Measurements from ENCODE around the gene ADAR. TPM values are rescaled to one million over a fixed set of nuclear protein-coding genes. Genes with fewer than 3 reads are reported as not detected.

The ADAR gene, protein sequence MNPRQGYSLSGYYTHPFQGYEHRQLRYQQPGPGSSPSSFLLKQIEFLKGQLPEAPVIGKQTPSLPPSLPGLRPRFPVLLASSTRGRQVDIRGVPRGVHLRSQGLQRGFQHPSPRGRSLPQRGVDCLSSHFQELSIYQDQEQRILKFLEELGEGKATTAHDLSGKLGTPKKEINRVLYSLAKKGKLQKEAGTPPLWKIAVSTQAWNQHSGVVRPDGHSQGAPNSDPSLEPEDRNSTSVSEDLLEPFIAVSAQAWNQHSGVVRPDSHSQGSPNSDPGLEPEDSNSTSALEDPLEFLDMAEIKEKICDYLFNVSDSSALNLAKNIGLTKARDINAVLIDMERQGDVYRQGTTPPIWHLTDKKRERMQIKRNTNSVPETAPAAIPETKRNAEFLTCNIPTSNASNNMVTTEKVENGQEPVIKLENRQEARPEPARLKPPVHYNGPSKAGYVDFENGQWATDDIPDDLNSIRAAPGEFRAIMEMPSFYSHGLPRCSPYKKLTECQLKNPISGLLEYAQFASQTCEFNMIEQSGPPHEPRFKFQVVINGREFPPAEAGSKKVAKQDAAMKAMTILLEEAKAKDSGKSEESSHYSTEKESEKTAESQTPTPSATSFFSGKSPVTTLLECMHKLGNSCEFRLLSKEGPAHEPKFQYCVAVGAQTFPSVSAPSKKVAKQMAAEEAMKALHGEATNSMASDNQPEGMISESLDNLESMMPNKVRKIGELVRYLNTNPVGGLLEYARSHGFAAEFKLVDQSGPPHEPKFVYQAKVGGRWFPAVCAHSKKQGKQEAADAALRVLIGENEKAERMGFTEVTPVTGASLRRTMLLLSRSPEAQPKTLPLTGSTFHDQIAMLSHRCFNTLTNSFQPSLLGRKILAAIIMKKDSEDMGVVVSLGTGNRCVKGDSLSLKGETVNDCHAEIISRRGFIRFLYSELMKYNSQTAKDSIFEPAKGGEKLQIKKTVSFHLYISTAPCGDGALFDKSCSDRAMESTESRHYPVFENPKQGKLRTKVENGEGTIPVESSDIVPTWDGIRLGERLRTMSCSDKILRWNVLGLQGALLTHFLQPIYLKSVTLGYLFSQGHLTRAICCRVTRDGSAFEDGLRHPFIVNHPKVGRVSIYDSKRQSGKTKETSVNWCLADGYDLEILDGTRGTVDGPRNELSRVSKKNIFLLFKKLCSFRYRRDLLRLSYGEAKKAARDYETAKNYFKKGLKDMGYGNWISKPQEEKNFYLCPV
- total RNA-seq (2014; rRNA removed; shearing (Covaris generic)): 84.3 and 99.2 TPM in 2 replicates

DNA sequence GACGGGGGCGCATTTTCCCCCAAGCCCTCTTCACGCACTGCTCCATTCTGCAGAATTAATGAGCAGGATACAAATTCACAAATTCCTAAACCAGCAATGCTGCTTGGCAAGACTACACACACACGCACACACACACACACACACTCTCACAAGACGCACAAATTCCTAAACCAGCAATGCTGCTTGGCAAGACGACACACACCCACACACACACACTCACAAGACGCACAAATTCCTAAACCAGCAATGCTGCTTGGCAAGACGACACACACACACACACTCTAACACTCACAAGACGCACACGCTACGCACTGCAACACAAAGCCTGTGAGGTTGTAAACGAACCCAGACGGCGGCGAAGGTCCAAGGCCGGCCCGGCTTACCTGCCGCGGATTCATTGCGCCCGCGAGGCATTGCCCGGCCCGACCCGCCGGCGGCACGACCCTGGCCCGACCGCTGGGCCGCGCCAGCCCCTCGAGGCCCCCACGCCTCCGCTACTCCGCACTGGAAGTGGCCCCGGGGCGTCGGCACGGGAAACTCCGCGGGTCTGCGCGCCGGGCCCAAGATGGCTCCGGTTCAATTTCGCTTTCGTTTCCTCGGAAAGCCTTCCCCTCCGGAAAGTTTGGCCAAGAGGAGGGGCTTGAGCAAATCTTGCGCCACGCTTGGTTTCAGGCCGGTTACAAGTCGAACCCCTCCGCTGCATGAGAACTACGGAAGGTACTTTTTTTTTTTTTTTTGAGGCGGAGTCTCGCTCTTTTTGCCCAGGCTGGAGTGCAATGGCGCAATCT, at the start of gene ADAR:
TSS of gene ADAR (minus strand) at position 578 of the 788 bp plus-strand sequence. CDS start at position 398, 180 bp downstream.

DNA sequence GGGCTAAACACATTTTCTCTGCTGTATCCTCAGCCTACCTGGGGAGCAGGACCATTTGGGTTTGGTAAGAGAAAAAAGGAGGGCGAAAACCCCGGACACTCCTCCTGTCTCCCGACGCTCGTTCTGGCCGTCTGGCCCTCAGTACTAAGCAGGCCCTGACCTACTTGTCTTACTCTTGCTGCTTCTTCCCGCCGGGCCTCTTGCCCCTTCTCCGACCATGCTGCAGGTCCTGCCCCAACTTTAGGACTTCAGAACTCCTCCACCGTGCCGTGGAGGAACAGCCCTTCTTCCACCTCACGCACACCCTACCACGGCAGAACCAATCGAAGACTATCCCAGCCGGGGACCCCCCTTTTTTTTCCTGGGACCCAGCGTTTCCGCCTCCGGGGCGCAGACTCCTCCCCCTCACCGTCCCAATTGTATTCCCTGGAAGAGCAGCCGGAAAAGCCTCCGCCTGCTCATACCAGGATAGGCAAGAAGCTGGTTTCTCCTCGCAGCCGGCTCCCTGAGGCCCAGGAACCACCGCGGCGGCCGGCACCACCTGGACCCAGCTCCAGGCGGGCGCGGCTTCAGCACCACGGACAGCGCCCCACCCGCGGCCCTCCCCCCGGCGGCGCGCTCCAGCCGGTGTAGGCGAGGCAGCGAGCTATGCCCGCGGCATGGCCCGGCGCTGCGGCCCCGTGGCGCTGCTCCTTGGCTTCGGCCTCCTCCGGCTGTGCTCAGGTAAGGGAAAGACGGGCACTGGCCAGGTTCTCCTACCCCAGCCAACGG, 40.4 kb downstream of the ADAR start, which contains the start of gene CHRNB2:
TSS of gene CHRNB2 (plus strand) at position 393 of the 771 bp plus-strand sequence. CDS start at position 660, 267 bp downstream.

DNA sequence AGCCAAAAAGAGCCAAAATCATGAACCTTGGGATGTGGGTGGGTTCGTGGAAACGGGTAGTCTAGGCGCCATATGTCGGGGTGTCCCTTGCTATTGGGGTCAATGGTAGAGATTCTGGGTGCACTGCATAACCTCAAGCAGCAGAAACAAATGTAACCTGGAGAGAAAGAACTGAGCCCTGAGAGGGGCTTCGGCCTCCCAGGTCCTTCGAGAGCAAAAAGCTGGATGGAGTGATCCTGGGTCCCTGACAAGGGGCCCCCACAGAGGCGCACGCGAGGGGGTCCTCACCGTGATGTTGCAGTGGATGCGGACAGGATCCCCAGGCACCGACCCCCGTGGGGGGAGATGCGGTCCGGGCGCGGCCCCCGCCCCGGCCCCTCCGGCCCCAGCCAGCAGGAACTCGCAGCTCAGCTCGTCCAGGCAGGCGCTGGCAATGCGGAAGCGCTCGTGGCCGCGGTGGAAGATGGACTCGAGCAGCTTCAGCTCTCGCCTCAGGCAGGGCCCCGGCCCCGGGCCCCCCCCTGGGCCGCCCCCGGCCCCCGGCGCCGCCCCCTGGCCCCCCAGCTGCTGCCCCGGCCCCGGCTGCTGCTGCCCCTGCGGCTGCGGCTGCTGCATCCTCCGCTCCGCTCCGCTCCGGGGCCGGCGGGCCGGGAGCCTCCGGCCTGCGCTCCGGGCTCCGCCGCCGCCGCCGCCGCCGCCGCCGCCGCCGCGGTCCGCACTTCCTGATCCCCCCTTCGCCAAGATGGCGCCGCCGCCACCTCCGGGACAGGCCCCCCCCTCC, 49.9 kb downstream of the ADAR start, which contains the start of gene UBE2Q1:
TSS of gene UBE2Q1 (minus strand) at position 724 of the 781 bp plus-strand sequence. CDS start at position 615, 109 bp downstream.

Other genes with a start within 250 kb of the ADAR start
- 7.3 and 11.6 TPM in 2 replicates for gene IL6R, start 202.8 kb downstream of the ADAR start, total RNA-seq (2014; rRNA removed; shearing (Covaris generic))
- not detected in 2 replicates for gene TDRD10, start 106.0 kb downstream of the ADAR start, total RNA-seq (2014; rRNA removed; shearing (Covaris generic))
- gene SHE, start 105.8 kb downstream of the ADAR start, total RNA-seq (2014; rRNA removed; shearing (Covaris generic)): 0.08 and 0.11 TPM in 2 replicates
- 76.5 and 84.1 TPM in 2 replicates for gene UBE2Q1, start 49.5 kb downstream of the ADAR start, total RNA-seq (2014; rRNA removed; shearing (Covaris generic))
- gene CHRNB2, start 40.4 kb downstream of the ADAR start, total RNA-seq (2014; rRNA removed; shearing (Covaris generic)): 0.37 and 1.7 TPM in 2 replicates